ENCODE results near the gene NOVA2. TPM values are rescaled to one million over a fixed set of nuclear protein-coding genes. Genes with fewer than 3 reads are reported as not detected.

The NOVA2 gene
- total RNA-seq, 1 donor from 2014 or later: 5.0 TPM

DNA sequence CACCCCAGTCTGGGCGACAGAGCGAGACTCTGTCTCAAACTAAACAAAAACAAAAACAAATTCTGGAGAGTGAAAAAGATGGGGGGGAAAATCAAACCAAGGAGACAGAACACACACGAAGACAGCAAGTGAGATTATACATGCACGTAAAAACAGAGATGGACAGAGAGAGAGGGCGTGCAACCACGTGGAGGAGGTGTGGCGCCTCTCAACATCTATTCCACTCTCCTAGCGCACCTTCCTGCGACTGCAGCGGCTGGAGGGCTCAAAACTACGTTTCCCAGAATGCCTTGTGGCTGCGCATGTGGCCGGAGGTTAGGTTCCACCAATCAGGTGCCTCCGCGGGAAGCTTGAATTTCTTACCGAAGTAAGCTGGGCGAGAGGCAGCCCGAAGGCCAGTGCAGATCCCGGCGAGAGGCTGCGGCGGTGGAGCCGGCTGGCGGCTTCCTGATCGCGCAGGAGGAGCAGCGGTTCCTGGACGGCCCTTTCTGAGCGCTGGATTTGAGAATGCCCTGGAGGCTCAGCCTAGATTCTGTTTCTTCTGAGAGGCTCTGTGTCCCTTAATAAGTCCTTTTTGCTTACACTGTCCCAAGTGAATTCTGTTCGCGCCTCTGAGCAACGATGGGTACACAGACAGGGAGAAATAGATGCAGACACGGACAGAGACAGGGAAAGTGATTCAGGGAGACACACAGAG is 46.0 kb downstream of the NOVA2 start:
- DNase-seq (ENCODE audit: extremely low spot score, unreplicated experiment): peak; percentile 88
- no peaks in the 10 kb centered on the region for H3K9me3 Mint-ChIP-seq
- H3K27ac Mint-ChIP-seq: peak overlapping the region; percentile 17
- peak overlapping the region; percentile 40 for H3K4me3 Mint-ChIP-seq
- peaks cover 34% of the 10 kb centered on the region for H3K27me3 Mint-ChIP-seq
- TF ChIP-seq, protein P1, sequence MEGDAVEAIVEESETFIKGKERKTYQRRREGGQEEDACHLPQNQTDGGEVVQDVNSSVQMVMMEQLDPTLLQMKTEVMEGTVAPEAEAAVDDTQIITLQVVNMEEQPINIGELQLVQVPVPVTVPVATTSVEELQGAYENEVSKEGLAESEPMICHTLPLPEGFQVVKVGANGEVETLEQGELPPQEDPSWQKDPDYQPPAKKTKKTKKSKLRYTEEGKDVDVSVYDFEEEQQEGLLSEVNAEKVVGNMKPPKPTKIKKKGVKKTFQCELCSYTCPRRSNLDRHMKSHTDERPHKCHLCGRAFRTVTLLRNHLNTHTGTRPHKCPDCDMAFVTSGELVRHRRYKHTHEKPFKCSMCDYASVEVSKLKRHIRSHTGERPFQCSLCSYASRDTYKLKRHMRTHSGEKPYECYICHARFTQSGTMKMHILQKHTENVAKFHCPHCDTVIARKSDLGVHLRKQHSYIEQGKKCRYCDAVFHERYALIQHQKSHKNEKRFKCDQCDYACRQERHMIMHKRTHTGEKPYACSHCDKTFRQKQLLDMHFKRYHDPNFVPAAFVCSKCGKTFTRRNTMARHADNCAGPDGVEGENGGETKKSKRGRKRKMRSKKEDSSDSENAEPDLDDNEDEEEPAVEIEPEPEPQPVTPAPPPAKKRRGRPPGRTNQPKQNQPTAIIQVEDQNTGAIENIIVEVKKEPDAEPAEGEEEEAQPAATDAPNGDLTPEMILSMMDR (conservative IDR thresholded peaks at IDR 0.05): peak; percentile 26
- no peaks in the 10 kb centered on the region for H3K36me3 Mint-ChIP-seq
- peaks cover 4% of the 10 kb centered on the region for H3K4me1 Mint-ChIP-seq (ENCODE audit: unreplicated experiment)

DNA sequence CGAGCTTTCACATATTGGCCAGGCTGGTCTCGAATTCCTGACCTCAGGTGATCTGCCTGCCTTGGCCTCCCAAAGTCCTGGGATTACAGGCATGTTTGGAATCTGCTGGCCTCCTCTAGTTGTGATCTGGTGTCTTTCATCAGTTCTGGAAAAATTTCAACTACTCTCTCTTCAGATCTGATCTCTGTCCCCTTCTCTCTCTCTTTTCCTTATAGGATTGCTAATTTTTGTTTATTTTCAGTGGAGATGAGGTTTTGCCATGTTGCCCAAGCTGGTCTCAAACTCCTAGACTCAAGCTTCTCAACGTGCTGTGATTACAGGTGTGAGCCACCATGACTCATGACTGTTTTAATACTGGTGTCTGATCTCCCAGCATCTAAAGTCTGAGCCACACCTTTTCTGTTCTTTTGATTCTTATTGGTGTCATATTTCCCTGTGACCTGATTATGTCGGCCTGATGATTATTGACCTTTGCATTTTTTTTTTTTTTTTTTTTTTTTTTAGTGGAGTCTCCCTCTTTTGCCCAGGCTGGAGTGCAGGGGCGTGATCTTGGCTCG is 48.7 kb downstream of the NOVA2 start:
- no peak for DNase-seq (ENCODE audit: extremely low spot score, unreplicated experiment)
- H3K4me1 Mint-ChIP-seq (ENCODE audit: unreplicated experiment): peaks cover 4% of the 10 kb centered on the region
- TF ChIP-seq, protein P1 (conservative IDR thresholded peaks at IDR 0.05): no peak
- H3K4me3 Mint-ChIP-seq: no peak overlapping the region
- no peaks in the 10 kb centered on the region for H3K9me3 Mint-ChIP-seq
- H3K27me3 Mint-ChIP-seq: peaks cover 28% of the 10 kb centered on the region
- no peak overlapping the region for H3K27ac Mint-ChIP-seq
- H3K36me3 Mint-ChIP-seq: no peaks in the 10 kb centered on the region

DNA sequence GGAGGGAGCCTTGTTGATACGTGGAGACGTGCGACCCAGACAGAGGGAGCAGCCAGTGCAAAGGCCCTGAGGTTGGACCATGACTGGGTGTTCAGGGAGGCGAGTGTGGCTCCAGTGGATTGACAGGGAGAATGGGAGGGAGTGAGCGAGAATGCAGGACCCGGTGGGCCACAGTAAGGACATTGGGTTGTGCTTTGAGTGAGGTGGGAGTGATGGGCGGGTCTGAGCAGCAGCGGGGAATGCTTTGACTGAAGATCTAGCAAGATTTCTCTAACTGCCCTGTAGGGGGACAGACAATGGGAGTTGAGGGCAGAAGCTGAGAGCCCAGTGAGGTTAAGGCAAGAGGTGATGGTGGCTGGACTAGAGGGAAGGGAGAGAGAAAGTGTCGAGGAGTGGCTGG is 51.4 kb downstream of the NOVA2 start:
- Mint-ChIP-seq H3K4me1 (ENCODE audit: unreplicated experiment) (no peaks in the 10 kb centered on the region), H3K27ac (no peak overlapping the region), H3K27me3 (peaks cover 31% of the 10 kb centered on the region), H3K9me3 (no peaks in the 10 kb centered on the region), H3K4me3 (no peak overlapping the region), H3K36me3 (no peaks in the 10 kb centered on the region)
- DNase-seq (ENCODE audit: extremely low spot score, unreplicated experiment): no peak
- TF ChIP-seq, protein P1 (conservative IDR thresholded peaks at IDR 0.05): peak; percentile 62

- Mint-ChIP-seq H3K36me3 (no peaks in the 10 kb centered on the region), H3K27ac (no peak overlapping the region), H3K4me3 (no peak overlapping the region), H3K4me1 (ENCODE audit: unreplicated experiment) (no peaks in the 10 kb centered on the region), H3K9me3 (no peaks in the 10 kb centered on the region), H3K27me3 (peaks cover 30% of the 10 kb centered on the region)
- no peak for DNase-seq (ENCODE audit: extremely low spot score, unreplicated experiment)
- TF ChIP-seq, protein P1 (conservative IDR thresholded peaks at IDR 0.05): no peak
These were observed 53.2 kb downstream of the NOVA2 start for GRCh38 chr19:45920458-45920857.

DNA sequence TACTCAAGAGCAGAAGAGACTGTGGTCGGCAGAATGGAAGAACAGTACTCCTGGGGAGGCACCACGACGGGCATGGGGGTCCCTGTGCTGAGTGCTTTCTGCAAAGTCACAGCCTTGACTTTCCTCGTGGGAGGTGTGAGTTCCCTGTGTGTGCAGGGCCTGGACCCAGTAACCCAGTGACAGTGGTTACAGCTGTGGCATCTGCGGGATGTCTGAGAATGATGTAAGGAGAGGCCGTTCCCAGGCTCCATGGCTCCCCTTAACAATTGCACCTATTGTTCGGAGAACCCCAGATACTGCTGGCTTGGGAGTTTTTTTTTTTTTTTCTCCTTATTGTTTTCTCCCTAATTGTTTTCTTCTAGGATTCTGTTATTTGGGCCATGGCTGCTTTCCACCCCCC is 54.0 kb downstream of the NOVA2 start:
- peaks cover 30% of the 10 kb centered on the region for H3K27me3 Mint-ChIP-seq
- H3K36me3 Mint-ChIP-seq: no peaks in the 10 kb centered on the region
- no peak overlapping the region for H3K4me3 Mint-ChIP-seq
- H3K27ac Mint-ChIP-seq: no peak overlapping the region
- DNase-seq (ENCODE audit: extremely low spot score, unreplicated experiment): no peak
- H3K9me3 Mint-ChIP-seq: no peaks in the 10 kb centered on the region
- TF ChIP-seq, protein P1 (conservative IDR thresholded peaks at IDR 0.05): no peak
- H3K4me1 Mint-ChIP-seq (ENCODE audit: unreplicated experiment): no peaks in the 10 kb centered on the region
